ENCODE measurements around the gene CENPF.

CENPF gene

GRCh38 chr1:214617843-214618242 lies 14.8 kb downstream of the CENPF start:
- DNase-seq = no peak

GRCh38 chr1:214621236-214621635 lies 18.2 kb downstream of the CENPF start:
- no peak for DNase-seq

- no peak for DNase-seq
Observed at GRCh38 chr1:214623430-214623829, 20.4 kb downstream of the CENPF start.

GRCh38 chr1:214632091-214632490 lies 29.1 kb downstream of the CENPF start:
- DNase-seq = no peak

GRCh38 chr1:214633686-214634085 lies 30.7 kb downstream of the CENPF start:
- no peak for DNase-seq

- no peak for DNase-seq
Observed at GRCh38 chr1:214634267-214634666, 31.3 kb downstream of the CENPF start.

GRCh38 chr1:214635086-214635485 lies 32.1 kb downstream of the CENPF start:
- no peak for DNase-seq

- no peak for DNase-seq
Observed at GRCh38 chr1:214635506-214635905, 32.5 kb downstream of the CENPF start.

- DNase-seq = no peak
Observed at GRCh38 chr1:214636436-214636835, 33.4 kb downstream of the CENPF start.

GRCh38 chr1:214637125-214637524 lies 34.1 kb downstream of the CENPF start:
- no peak for DNase-seq

- peak; percentile 60 for DNase-seq
Observed at GRCh38 chr1:214637722-214638458, 34.9 kb downstream of the CENPF start.

- no peak for DNase-seq
Observed at GRCh38 chr1:214638459-214638807, 35.4 kb downstream of the CENPF start.

GRCh38 chr1:214638997-214639396 lies 36.0 kb downstream of the CENPF start:
- DNase-seq = peak; percentile 45

- DNase-seq = peak; percentile 22
Observed at GRCh38 chr1:214640431-214641213, 37.6 kb downstream of the CENPF start.

GRCh38 chr1:214641214-214641895 lies 38.4 kb downstream of the CENPF start:
- no peak for DNase-seq

GRCh38 chr1:214643030-214643429 lies 40.0 kb downstream of the CENPF start:
- DNase-seq = no peak

- no peak for DNase-seq
Observed at GRCh38 chr1:214645712-214646111, 42.7 kb downstream of the CENPF start.

GRCh38 chr1:214648801-214649200 lies 45.8 kb downstream of the CENPF start:
- no peak for DNase-seq

GRCh38 chr1:214649607-214650006 lies 46.6 kb downstream of the CENPF start:
- no peak for DNase-seq

- DNase-seq = no peak
Observed at GRCh38 chr1:214650664-214651063, 47.7 kb downstream of the CENPF start.

- no peak for DNase-seq
Observed at GRCh38 chr1:214657299-214657698, 54.3 kb downstream of the CENPF start.

GRCh38 chr1:214658175-214658574 lies 55.2 kb downstream of the CENPF start:
- no peak for DNase-seq

- peak; percentile 62 for DNase-seq
Observed at GRCh38 chr1:214658785-214659184, 55.8 kb downstream of the CENPF start.

- no peak for DNase-seq
Observed at GRCh38 chr1:214660190-214660589, 57.2 kb downstream of the CENPF start.

All from fibroblast of skin of abdomen (primary cell).